WTC11 (cell line): ENCODE measurements around the gene CLDN7. TPM values are rescaled to one million over a fixed set of nuclear protein-coding genes. Genes with fewer than 3 reads are reported as not detected.

Source experiments
- AFF4 ChIP-seq: sonication (generic); formaldehyde crosslinking; IDR thresholded peaks from 2 replicates; pipeline ENCODE4 v1.8.1; 2023; ENCODE audit warnings: mild to moderate bottlenecking, missing genetic modification reagents, borderline replicate concordance
- CREB1 ChIP-seq: sonication (generic); formaldehyde crosslinking; IDR thresholded peaks from 2 replicates; pipeline ENCODE4 v1.8.0; 2023; ENCODE audit warnings: mild to moderate bottlenecking, missing genetic modification reagents
- ETV6 ChIP-seq: sonication (generic); formaldehyde crosslinking; IDR thresholded peaks from 2 replicates; pipeline ENCODE4 v1.8.1; 2022; ENCODE audit warnings: mild to moderate bottlenecking, missing genetic modification reagents
- FOXK1 ChIP-seq: sonication (generic); formaldehyde crosslinking; IDR thresholded peaks from 2 replicates; pipeline ENCODE4 v1.8.0; 2022; ENCODE audit warnings: mild to moderate bottlenecking, moderate library complexity, missing genetic modification reagents
- HMGXB4 ChIP-seq: sonication (generic); formaldehyde crosslinking; IDR thresholded peaks from 2 replicates; pipeline ENCODE4 v1.8.1; 2023; ENCODE audit warnings: mild to moderate bottlenecking, moderate library complexity, missing genetic modification reagents
- JUN ChIP-seq: sonication (generic); formaldehyde crosslinking; IDR thresholded peaks from 2 replicates; pipeline ENCODE4 v1.8.0; 2023; ENCODE audit warnings: mild to moderate bottlenecking, missing genetic modification reagents
- KAT7 ChIP-seq: sonication (generic); formaldehyde crosslinking; IDR thresholded peaks from 2 replicates; pipeline ENCODE4 v1.8.1; 2023; ENCODE audit warnings: missing genetic modification reagents, mild to moderate bottlenecking, borderline replicate concordance
- NFATC4 ChIP-seq: fragments of 250-450 bp; sonication (Bioruptor Pico); IDR thresholded peaks from 2 replicates; pipeline ENCODE4 v1.9.0; 2021; ENCODE audit warnings: mild to moderate bottlenecking
- OVOL2 ChIP-seq: fragments of 250-450 bp; sonication (Bioruptor Pico); IDR thresholded peaks from 2 replicates; pipeline ENCODE4 v1.9.0; 2021; ENCODE audit warnings: mild to moderate bottlenecking, borderline replicate concordance
- PREB ChIP-seq: sonication (generic); formaldehyde crosslinking; IDR thresholded peaks from 2 replicates; pipeline ENCODE4 v1.8.1; 2022; ENCODE audit warnings: mild to moderate bottlenecking, missing genetic modification reagents, moderate library complexity, borderline replicate concordance
- RORB ChIP-seq: fragments of 250-450 bp; sonication (Bioruptor Pico); IDR thresholded peaks from 2 replicates; pipeline ENCODE4 v1.9.0; 2021; ENCODE audit warnings: mild to moderate bottlenecking
- SOX15 ChIP-seq: fragments of 250-450 bp; sonication (Bioruptor Pico); IDR thresholded peaks from 2 replicates; pipeline ENCODE4 v1.9.0; 2021; ENCODE audit warnings: mild to moderate bottlenecking
- STAT6 ChIP-seq: sonication (generic); formaldehyde crosslinking; conservative IDR thresholded peaks from 2 replicates; pipeline ENCODE4 v1.8.1; 2023; ENCODE audit warnings: mild to moderate bottlenecking, low read depth, missing genetic modification reagents, moderate library complexity
- USF2 ChIP-seq: sonication (generic); formaldehyde crosslinking; IDR thresholded peaks from 2 replicates; pipeline ENCODE4 v1.8.1; 2023; ENCODE audit warnings: mild to moderate bottlenecking, missing genetic modification reagents, moderate library complexity
- ZMAT4 ChIP-seq: fragments of 250-450 bp; sonication (Bioruptor Pico); IDR thresholded peaks from 2 replicates; pipeline ENCODE4 v1.9.0; 2021; ENCODE audit warnings: mild to moderate bottlenecking
- ZNF219 ChIP-seq: sonication (generic); formaldehyde crosslinking; IDR thresholded peaks from 2 replicates; pipeline ENCODE4 v1.8.0; 2023; ENCODE audit warnings: missing genetic modification reagents, mild to moderate bottlenecking, borderline replicate concordance
- ZNF281 ChIP-seq: sonication (generic); formaldehyde crosslinking; IDR thresholded peaks from 2 replicates; pipeline ENCODE4 v1.8.0; 2023; ENCODE audit warnings: mild to moderate bottlenecking, missing genetic modification reagents
- ZNF416 ChIP-seq: fragments of 250-450 bp; sonication (Bioruptor Pico); IDR thresholded peaks from 2 replicates; pipeline ENCODE4 v1.9.0; 2021; ENCODE audit warnings: mild to moderate bottlenecking, inconsistent platforms
- ZNF423 ChIP-seq: fragments of 250-450 bp; sonication (Bioruptor Pico); IDR thresholded peaks from 2 replicates; pipeline ENCODE4 v2.1.2; 2022; ENCODE audit warnings: mild to moderate bottlenecking, moderate library complexity
- ZNF532 ChIP-seq: fragments of 250-450 bp; sonication (Bioruptor Pico); IDR thresholded peaks from 2 replicates; pipeline ENCODE4 v1.9.0; 2021; ENCODE audit warnings: mild to moderate bottlenecking, borderline replicate concordance
- total RNA-seq: library from RNA; stranded (reverse); gene quantifications from 3 replicates; pipeline ENCODE4 v1.2.3, GENCODE V29; 2021

The CLDN7 gene
- total RNA-seq, 1 experiment from 2014 or later = 136 TPM

GRCh38 chr17:7262192-7262934 is at the start of gene CLDN7 (continued):
- TF ChIP-seq PREB (CRISPR knock-in tag) (no peak), USF2 (peak; percentile 38), ZNF423 (no peak), RORB (CRISPR knock-in tag) (no peak), HMGXB4 (0 out of 2 replicates have a peak, but pooled peaks have one; percentile 35), ZNF219 (no peak), KAT7 (no peak), ZMAT4 (CRISPR knock-in tag) (0 out of 2 replicates have a peak, but pooled peaks have one; percentile 33), STAT6 (no peak), ZNF281 (peak; percentile 27; the same call in 1 of the 2 replicates), NFATC4 (peak; percentile 84), AFF4 (CRISPR knock-in tag) (no peak), OVOL2 (no peak), ZNF532 (CRISPR knock-in tag) (no peak), JUN (CRISPR knock-in tag) (peak; percentile 47; the same call in 1 of the 2 replicates), FOXK1 (CRISPR knock-in tag) (0 out of 2 replicates have a peak, but pooled peaks have one; percentile 29), ZNF416 (peak; percentile 76; the same call in 1 of the 2 replicates), ETV6 (CRISPR knock-in tag) (0 out of 2 replicates have a peak, but pooled peaks have one; percentile 32), CREB1 (CRISPR knock-in tag) (no peak), SOX15 (no peak)
